ENCODE data around the gene HMGXB4. TPM values are rescaled to one million over a fixed set of nuclear protein-coding genes. Genes with fewer than 3 reads are reported as not detected.

The HMGXB4 gene
- total and polyA plus RNA-seq, 12 donors: 5.4 to 26.1 (median 19.8) TPM

GRCh38 chr22:35257002-35257320 is 332 bp upstream of the HMGXB4 start:
- H3K9me3 ChIP-seq (replicated peaks in 1 of 3): no peaks in the 10 kb centered on the region
- intact Hi-C loops (cut with DNase I): no loop called here
- H3K27me3 ChIP-seq: no peaks in the 10 kb centered on the region
- no peak for TF ChIP-seq POLR2A (IDR thresholded peaks at IDR 0.05)
- TF ChIP-seq CTCF (IDR thresholded peaks at IDR 0.05): no peak
- peaks cover 0 to 12% of the 10 kb centered on the region in 2 donors for H3K4me1 ChIP-seq (replicated peaks in 1 of 2)
- no peaks in the 10 kb centered on the region for H3K36me3 ChIP-seq (replicated peaks in 1 of 2)
- peak overlapping the region in 3 of 4 donors; percentile 79 to 91 (median 88) for H3K4me3 ChIP-seq
- 0 to 3% (median 3%) methylated on average over 3 of the region's 3 CpGs for WGBS, 4 donors
- peak overlapping the region in 1 of 5 donors; percentile 93 for H3K27ac ChIP-seq
- no peak for DNase-seq

- Histone ChIP-seq H3K27ac (peak overlapping the region in 3 of 5 donors; percentile 92 to 95 (median 93)), H3K9me3 (replicated peaks in 1 of 3) (no peaks in the 10 kb centered on the region), H3K36me3 (replicated peaks in 1 of 2) (peaks cover 0 to 9% of the 10 kb centered on the region in 2 donors), H3K27me3 (no peaks in the 10 kb centered on the region), H3K4me1 (replicated peaks in 1 of 2) (peaks cover 0 to 12% of the 10 kb centered on the region in 2 donors), H3K4me3 (peak overlapping the region; percentile 58 to 91 (median 84))
- intact Hi-C loops (cut with DNase I): no loop called here
- WGBS, 4 donors: 32 to 40% (median 34%) methylated on average over 19 to 23 of the region's 23 CpGs
- peak in 2 of 7 donors; percentile 13 to 20 for DNase-seq
- TF ChIP-seq POLR2A (IDR thresholded peaks at IDR 0.05) (no peak), CTCF (IDR thresholded peaks at IDR 0.05) (no peak)
These were observed 1.1 kb downstream of the HMGXB4 start for GRCh38 chr22:35258191-35258988.

GRCh38 chr22:35264986-35265385 is 7.7 kb downstream of the HMGXB4 start:
- H3K27ac ChIP-seq: peak overlapping the region in 4 of 5 donors; percentile 51 to 82 (median 72)
- H3K4me1 ChIP-seq (replicated peaks in 1 of 2): peaks cover 0 to 5% of the 10 kb centered on the region in 2 donors
- H3K9me3 ChIP-seq (replicated peaks in 1 of 3): no peaks in the 10 kb centered on the region
- no peak for TF ChIP-seq CTCF (IDR thresholded peaks at IDR 0.05)
- peak in 1 of 2 donors; percentile 17 for TF ChIP-seq POLR2A (IDR thresholded peaks at IDR 0.05)
- H3K4me3 ChIP-seq: no peak overlapping the region
- intact Hi-C loops (cut with DNase I): no loop called here
- H3K36me3 ChIP-seq (replicated peaks in 1 of 2): peaks cover 0 to 57% of the 10 kb centered on the region in 2 donors
- 48 to 57% (median 51%) methylated on average over 7 of the region's 7 CpGs for WGBS, 4 donors
- H3K27me3 ChIP-seq: no peaks in the 10 kb centered on the region
- DNase-seq: peak; percentile 46 to 77 (median 71)

- no peak overlapping the region for H3K4me3 ChIP-seq
- no peaks in the 10 kb centered on the region for H3K27me3 ChIP-seq
- DNase-seq: no peak
- intact Hi-C loops (cut with DNase I): no loop called here
- 68 to 74% (median 72%) methylated on average over 3 of the region's 3 CpGs for WGBS, 4 donors
- no peaks in the 10 kb centered on the region for H3K9me3 ChIP-seq (replicated peaks in 1 of 3)
- no peak overlapping the region for H3K27ac ChIP-seq
- no peak for TF ChIP-seq POLR2A (IDR thresholded peaks at IDR 0.05)
- TF ChIP-seq CTCF (IDR thresholded peaks at IDR 0.05): no peak
- H3K4me1 ChIP-seq (replicated peaks in 1 of 2): peaks cover 0 to 5% of the 10 kb centered on the region in 2 donors
- H3K36me3 ChIP-seq (replicated peaks in 1 of 2): peaks cover 0 to 60% of the 10 kb centered on the region in 2 donors
These were observed 9.0 kb downstream of the HMGXB4 start for GRCh38 chr22:35266277-35266676.
